Stomach (tissue), 4 donors: Measurements from ENCODE around the gene MBD3L2.

Source experiments
- POLR2A ChIP-seq, 4 donors: fragments of 450-650 bp; IDR thresholded peaks; one replicate each; pipeline ENCODE4 v1.6.1; 2016; ENCODE audit warnings: antibody characterized with exemption in 4 of 4, control low read depth in 2 of 4, mild to moderate bottlenecking in 1 of 4, moderate library complexity in 1 of 4
- POLR2AphosphoS5 ChIP-seq, 3 donors: sonication (generic); formaldehyde crosslinking; IDR thresholded peaks; one replicate each; pipeline ENCODE4 v1.6.1; 2016; ENCODE audit warnings: antibody characterized with exemption in 3 of 3
- TF ChIP-seq, protein P1 (sequence below), 7 experiments: fragments of 450-650 bp in 4 of 7; fragments of 200-600 bp in 3 of 7; sonication (generic) in 3 of 7; IDR thresholded peaks; one replicate each; pipeline ENCODE4 v1.5.1; 2016 to 2019; ENCODE audit warnings: antibody characterized with exemption in 7 of 7, control low read depth in 2 of 7, mild to moderate bottlenecking in 1 of 7

DNA sequence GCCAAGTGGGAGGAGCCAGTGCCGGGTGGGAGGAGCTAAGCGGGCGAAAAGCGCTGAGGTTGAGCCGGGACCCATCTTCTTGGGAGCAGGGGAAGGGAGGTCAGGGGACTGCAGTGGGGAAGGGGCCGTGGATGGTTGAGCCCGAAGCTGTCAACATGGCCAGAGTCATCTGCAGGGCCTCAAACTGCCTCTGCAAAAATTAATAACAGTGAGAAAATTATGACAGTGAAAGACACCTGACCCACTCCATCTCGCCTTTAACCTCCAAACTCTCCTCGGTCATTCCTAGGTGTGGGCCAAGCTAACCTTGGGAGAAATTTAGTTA lies 50.4 kb downstream of the MBD3L2 start:
- TF ChIP-seq, protein P1, sequence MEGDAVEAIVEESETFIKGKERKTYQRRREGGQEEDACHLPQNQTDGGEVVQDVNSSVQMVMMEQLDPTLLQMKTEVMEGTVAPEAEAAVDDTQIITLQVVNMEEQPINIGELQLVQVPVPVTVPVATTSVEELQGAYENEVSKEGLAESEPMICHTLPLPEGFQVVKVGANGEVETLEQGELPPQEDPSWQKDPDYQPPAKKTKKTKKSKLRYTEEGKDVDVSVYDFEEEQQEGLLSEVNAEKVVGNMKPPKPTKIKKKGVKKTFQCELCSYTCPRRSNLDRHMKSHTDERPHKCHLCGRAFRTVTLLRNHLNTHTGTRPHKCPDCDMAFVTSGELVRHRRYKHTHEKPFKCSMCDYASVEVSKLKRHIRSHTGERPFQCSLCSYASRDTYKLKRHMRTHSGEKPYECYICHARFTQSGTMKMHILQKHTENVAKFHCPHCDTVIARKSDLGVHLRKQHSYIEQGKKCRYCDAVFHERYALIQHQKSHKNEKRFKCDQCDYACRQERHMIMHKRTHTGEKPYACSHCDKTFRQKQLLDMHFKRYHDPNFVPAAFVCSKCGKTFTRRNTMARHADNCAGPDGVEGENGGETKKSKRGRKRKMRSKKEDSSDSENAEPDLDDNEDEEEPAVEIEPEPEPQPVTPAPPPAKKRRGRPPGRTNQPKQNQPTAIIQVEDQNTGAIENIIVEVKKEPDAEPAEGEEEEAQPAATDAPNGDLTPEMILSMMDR (IDR thresholded peaks at IDR 0.05) = no peak
- no peak for TF ChIP-seq POLR2AphosphoS5 (IDR thresholded peaks at IDR 0.05)
- no peak for TF ChIP-seq POLR2A (IDR thresholded peaks at IDR 0.05)
